Measurements from ENCODE around the gene RNH1. TPM values are rescaled to one million over a fixed set of nuclear protein-coding genes. Genes with fewer than 3 reads are reported as not detected.

Gene RNH1
- total RNA-seq, 1 experiment from 2014 or later: 60.0 TPM

DNA sequence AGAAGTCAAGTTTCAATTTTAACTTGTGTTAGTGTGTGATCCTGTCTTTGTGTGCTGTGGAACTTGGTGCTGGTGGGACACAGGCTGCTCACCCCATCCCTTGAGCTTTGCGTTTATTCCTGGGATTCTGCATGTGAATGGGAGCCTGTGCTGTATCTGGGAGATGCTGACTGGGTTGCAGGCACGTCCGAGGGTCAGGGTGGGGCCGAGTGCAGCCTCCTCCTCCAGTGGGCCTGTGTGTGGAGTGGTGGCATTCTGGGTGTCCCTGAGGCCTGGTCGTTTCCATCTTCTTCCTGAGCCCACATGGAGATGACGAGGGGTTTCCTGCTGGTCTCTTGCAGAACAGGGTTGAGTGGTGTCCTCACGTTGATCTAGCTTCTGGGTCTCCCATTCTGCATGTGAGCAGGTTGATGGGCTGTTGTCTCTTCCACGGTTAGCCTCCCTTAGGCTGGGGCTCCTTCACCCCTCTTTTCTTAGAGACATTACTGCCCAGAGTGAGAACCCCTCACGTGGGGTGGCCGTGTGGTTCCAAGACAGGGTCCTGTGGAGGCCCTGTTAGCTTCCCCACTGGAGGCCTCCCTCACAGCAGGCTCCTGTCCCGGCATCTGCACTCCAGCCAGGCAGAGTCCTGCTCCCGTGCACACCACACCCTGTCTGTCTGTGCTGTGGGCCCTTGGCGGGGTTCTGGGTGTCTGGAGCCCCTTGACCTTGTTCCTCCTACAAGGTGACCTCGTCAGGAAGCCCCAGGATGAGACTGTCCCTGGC, 52.1 kb downstream of the RNH1 start:
- Histone ChIP-seq H2AFZ (ENCODE audit: low read length) (no peak overlapping the region), H3K79me1 (ENCODE audit: insufficient read depth, low read depth, low read length, poor library complexity, severe bottlenecking) (peaks cover 7% of the 10 kb centered on the region), H3K23ac (ENCODE audit: insufficient read length, low read depth, low read length) (no peak overlapping the region), H2BK20ac (ENCODE audit: low read depth, low read length, poor library complexity, severe bottlenecking) (no peak overlapping the region), H2BK15ac (ENCODE audit: low read depth, low read length) (no peak overlapping the region), H2BK5ac (ENCODE audit: insufficient read length, low read length) (no peak overlapping the region), H4K20me1 (ENCODE audit: control insufficient read depth, insufficient read depth, insufficient read length) (no peaks in the 10 kb centered on the region), H3K23me2 (ENCODE audit: insufficient read length, low read depth, low read length, poor library complexity, severe bottlenecking) (peaks cover 7% of the 10 kb centered on the region), H2BK120ac (ENCODE audit: low read depth, low read length, poor library complexity, severe bottlenecking) (no peak overlapping the region), H3K18ac (ENCODE audit: insufficient read length, low read depth, low read length) (no peak overlapping the region), H2AK5ac (ENCODE audit: insufficient read length, low read length) (no peak overlapping the region), H3K14ac (ENCODE audit: insufficient read depth, low read length) (no peak overlapping the region), H2BK12ac (ENCODE audit: insufficient read length, low read depth, low read length) (no peak overlapping the region), H3K4ac (ENCODE audit: low read depth, low read length) (no peak overlapping the region), H3K4me2 (ENCODE audit: insufficient read depth, insufficient read length, low read length) (no peak overlapping the region), H3K27me3 (ENCODE audit: insufficient read depth, low read length) (no peaks in the 10 kb centered on the region), H3K56ac (ENCODE audit: insufficient read length, low read depth, low read length) (no peak overlapping the region), H3K79me2 (ENCODE audit: insufficient read depth, low read length) (peaks cover 17% of the 10 kb centered on the region; the same call in 1 of the 2 replicates), H3K9ac (ENCODE audit: extremely low read depth, insufficient read length, low read length) (no peak overlapping the region), H4K91ac (ENCODE audit: insufficient read length, low read depth, low read length) (no peak overlapping the region), H3K4me1 (ENCODE audit: insufficient read depth, low read length) (no peaks in the 10 kb centered on the region), H4K8ac (replicated peaks; ENCODE audit: insufficient read length, low read depth, low read length) (no peak overlapping the region), H3K9me3 (ENCODE audit: control insufficient read depth, low read depth, low read length) (no peaks in the 10 kb centered on the region), H4K5ac (ENCODE audit: insufficient read length, low read depth, low read length) (no peak overlapping the region), H3T11ph (ENCODE audit: low read length) (no peak overlapping the region), H3K27ac (ENCODE audit: insufficient read length, low read depth, low read length) (no peak overlapping the region)
- TF ChIP-seq, protein P1, sequence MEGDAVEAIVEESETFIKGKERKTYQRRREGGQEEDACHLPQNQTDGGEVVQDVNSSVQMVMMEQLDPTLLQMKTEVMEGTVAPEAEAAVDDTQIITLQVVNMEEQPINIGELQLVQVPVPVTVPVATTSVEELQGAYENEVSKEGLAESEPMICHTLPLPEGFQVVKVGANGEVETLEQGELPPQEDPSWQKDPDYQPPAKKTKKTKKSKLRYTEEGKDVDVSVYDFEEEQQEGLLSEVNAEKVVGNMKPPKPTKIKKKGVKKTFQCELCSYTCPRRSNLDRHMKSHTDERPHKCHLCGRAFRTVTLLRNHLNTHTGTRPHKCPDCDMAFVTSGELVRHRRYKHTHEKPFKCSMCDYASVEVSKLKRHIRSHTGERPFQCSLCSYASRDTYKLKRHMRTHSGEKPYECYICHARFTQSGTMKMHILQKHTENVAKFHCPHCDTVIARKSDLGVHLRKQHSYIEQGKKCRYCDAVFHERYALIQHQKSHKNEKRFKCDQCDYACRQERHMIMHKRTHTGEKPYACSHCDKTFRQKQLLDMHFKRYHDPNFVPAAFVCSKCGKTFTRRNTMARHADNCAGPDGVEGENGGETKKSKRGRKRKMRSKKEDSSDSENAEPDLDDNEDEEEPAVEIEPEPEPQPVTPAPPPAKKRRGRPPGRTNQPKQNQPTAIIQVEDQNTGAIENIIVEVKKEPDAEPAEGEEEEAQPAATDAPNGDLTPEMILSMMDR (conservative IDR thresholded peaks at IDR 0.05): no peak
- Mint-ChIP-seq H3K36me3 (ENCODE audit: insufficient read depth in 1 of 3, low read depth in 3 of 3) (peaks cover 16 to 46% (median 40%) of the 10 kb centered on the region in 3 experiments; a peak in 6 of 7 replicates), H3K4me3 (peak overlapping the region in 1 of 2 experiments; percentile 30; a peak in 2 of 5 replicates), H3K27me3 (ENCODE audit: low read depth) (no peaks in the 10 kb centered on the region), H3K9me3 (peaks cover 0 to 2% of the 10 kb centered on the region in 2 experiments; a peak in 1 of 5 replicates), H3K4me1 (peaks cover 43 to 44% of the 10 kb centered on the region in 2 experiments), H3K27ac (peak overlapping the region in 2 of 3 experiments; percentile 31 to 53; a peak in 2 of 7 replicates)
- DNase-seq: no peak
- WGBS (ENCODE audit: extremely low coverage, insufficient read length, low lambda C conversion rate): no CpG with 5 or more reads among the region's 14 CpGs
